ENCODE results near the gene PRTFDC1.

Gene PRTFDC1

GRCh38 chr10:24900888-24901685 lies 51.3 kb downstream of the PRTFDC1 start:
- DNase-seq, result no peak

- no peak for DNase-seq
Observed at GRCh38 chr10:24899571-24899970, 52.8 kb downstream of the PRTFDC1 start.

GRCh38 chr10:24898501-24898900 lies 53.9 kb downstream of the PRTFDC1 start:
- no peak for DNase-seq

GRCh38 chr10:24897326-24897926 lies 55.0 kb downstream of the PRTFDC1 start:
- peak; percentile 25 for DNase-seq

DNA sequence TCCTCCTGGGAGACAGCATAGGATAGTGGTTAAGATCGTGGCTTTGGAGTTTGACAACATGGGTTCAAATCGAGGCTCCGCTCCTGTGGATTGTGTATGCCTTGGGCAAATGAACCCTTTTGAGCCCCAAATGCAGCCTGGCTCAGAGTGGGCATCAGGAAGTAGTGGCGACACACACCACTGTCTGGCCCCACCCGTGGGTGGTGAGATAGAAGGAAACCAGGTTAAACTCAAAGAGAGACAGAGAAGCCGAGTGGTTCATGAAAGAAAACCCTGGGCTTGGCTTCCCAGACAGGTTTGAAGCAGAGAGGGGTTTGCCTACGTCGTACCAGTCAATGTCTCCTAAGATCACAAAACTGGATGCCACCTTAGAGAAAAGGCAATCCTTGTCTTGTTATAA lies 57.7 kb downstream of the PRTFDC1 start:
- peak; percentile 24 for DNase-seq

DNA sequence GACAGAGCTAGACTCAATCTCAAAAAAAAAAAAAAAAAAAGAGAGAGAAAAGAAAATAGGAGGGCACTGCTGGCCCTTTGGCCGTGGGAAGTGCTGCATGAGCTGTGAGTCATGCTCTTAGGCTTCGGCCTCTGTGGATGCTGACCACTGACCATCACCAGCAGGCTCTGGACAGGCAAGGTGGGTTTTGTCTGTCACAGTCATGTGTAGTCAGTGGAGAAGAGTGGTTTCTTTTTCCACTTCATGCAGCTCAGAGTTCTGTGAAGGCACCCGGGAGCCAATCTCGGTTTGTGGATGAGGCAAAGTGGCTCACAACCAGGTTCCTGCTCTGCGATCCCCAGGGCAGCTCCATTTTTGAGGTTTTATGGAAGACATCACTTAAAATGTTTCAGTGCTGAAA lies 58.1 kb downstream of the PRTFDC1 start:
- no peak for DNase-seq

DNA sequence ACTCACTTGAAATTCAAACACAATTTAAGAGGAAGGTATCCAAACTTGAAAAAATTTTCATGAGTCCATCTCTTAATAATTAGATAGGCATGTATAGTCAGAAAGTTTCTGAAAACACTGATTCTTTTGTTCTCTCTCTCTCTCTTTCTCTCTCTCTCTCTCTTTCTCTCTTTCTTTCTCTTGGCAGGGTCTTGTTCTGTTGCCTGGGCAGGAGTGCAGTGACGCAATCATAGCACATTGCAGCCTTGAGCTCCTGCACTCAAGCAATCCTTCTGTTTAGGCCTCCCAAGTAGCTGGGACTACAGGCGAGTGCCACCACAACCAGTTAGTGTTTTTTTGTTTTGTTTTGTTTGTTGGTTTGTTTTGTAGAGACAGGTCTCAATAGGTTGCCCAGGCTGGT lies 59.3 kb downstream of the PRTFDC1 start:
- no peak for DNase-seq

GRCh38 chr10:24891823-24892222 lies 60.6 kb downstream of the PRTFDC1 start:
- no peak for DNase-seq

- DNase-seq, result no peak
Observed at GRCh38 chr10:24889639-24890038, 62.8 kb downstream of the PRTFDC1 start.

- DNase-seq, result no peak
Observed at GRCh38 chr10:24887855-24888231, 64.6 kb downstream of the PRTFDC1 start.

- no peak for DNase-seq
Observed at GRCh38 chr10:24886290-24886680, 66.1 kb downstream of the PRTFDC1 start.

DNA sequence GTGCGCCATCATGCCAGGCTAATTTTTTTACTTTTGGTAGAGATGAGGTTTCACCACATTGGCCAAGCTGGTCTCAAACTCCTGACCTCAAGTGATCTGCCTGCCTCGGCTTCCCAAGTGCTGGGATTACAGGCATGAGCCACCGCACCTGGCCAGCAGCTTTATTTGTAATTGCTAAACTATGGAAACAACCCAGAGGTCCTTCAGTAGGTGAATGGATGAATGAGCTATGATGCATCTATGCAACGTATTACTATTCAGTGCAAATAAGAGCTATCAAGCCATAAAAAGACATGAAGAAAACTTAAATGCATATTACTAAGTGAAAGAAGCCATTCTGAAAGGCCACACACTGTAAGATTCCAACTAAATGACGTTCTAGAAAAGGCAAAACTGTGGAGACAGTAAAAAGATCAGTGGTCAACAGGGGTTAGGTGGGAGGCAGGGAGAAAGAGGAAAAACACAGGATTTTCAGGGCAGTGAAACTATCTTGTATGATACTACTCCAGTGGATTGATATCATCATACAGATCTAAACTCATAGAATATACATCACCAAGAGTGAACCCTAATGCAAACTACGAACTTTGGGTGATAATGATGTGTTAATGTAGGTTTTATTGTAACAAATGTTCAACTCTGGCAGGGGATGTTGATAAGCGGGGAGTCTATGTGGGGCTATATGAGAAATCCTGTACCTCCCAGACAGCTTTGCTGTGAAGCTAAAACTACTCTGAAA lies 66.7 kb downstream of the PRTFDC1 start:
- DNase-seq, result no peak

DNA sequence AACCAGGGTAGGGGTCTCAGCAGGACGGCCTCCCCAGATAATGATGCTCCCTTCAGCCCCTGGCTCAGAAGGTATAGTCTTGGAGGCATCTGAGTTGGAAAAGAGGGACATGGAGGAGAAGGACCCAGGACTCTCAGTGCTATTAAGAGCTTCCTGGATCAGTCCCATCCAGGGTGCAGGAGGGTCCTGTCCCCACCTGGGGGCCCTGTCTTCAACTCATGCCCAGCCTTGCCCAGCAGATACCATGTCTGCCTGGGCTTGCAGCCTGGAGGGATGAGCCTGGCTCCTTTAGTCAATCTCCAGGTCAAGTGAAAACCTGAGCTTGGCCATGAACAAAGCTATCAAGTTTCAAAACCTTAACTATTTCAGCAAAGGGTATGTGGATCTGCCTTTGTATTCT lies 67.6 kb downstream of the PRTFDC1 start:
- no peak for DNase-seq

DNA sequence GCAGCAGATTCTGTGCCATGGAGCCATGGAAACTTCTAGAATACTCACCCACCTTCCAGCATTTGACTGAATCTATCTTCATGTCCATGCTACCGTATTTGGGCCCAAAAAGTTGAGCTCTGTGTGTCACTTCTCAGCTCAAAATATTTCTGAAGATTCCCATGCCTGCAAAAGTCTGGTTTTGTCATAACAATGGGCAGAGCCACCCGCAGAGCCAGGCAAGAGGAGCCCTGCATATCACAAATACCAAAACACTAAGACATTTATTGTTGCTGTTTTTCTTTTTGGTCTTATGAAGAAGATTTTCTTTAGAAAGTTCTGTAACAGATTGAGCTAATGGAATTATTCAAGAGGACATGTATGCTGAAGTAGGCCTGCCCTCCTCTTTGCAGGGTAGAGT lies 68.1 kb downstream of the PRTFDC1 start:
- no peak for DNase-seq

- DNase-seq, result no peak
Observed at GRCh38 chr10:24883176-24883575, 69.2 kb downstream of the PRTFDC1 start.

DNA sequence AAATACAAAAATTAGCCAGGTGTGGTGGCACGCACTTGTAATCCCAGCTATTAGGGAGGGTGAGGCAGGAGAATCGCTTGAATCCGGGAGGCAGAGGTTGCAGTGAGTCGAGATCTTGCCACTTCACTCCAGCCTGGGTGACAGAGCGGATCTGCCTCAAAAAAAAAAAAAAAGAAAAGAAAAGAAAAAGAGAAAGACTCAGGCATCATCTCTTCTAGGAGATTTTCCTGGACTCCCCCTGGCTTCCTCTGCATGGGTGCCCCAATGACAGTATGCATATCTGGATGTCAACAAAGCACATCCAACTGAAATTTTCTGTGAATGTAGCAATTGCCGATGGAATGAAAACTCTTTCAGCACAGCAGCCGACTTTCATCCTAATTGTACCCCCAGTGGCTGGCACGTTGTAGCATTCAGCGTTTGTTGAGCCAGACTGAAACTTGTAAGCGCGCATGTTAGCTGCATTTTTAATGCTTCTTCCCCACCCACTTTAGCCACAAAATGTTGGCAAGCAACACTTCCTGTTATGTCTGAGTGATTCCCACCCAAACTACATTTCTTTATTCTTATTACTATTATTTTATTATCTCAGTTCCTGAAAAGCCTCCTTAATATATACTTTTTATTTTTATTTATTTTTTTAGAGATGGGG lies 70.2 kb downstream of the PRTFDC1 start:
- peak; percentile 61 for DNase-seq

DNA sequence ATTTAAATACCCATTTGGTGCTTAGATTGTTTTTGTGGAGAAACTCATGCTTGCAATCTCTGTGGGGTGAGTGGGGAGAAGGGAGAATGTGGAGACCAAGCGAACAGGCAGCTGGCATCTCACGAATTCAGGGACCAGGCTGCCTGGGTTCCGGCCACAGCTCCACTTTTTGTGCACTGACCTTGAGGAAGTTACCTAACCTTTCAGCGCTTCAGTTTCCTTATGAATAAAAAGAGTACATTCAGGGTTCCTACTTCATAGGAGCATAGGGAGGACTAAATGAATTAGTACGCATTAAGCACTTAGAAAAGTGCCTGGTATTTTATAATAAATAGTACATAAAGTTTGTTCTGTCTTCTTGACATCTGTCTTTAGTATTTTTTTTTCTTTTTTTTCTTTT lies 72.5 kb downstream of the PRTFDC1 start:
- no peak for DNase-seq

- no peak for DNase-seq
Observed at GRCh38 chr10:24874133-24874532, 78.3 kb downstream of the PRTFDC1 start.

GRCh38 chr10:24873281-24873683 lies 79.1 kb downstream of the PRTFDC1 start:
- no peak for DNase-seq

DNA sequence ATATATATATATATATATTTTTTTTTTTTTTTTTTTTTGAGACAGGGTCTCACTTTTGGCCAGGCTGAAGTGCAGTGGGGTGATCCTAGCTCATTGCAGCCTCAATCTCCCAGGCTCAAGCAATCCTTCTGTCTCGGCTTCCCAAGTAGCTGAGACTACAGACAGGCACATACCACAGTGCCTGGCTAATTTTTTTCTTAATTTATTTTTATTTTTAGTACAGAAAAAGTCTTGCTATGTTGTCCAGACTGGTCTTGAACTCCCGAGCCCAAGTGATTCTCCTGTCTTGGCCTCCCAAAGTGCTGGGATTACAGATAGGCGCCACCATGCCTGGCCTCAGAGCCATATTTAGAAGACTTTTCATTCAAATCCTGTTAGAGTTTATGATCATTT lies 79.6 kb downstream of the PRTFDC1 start:
- DNase-seq, result no peak

GRCh38 chr10:24872049-24872789 lies 80.2 kb downstream of the PRTFDC1 start:
- no peak for DNase-seq

DNA sequence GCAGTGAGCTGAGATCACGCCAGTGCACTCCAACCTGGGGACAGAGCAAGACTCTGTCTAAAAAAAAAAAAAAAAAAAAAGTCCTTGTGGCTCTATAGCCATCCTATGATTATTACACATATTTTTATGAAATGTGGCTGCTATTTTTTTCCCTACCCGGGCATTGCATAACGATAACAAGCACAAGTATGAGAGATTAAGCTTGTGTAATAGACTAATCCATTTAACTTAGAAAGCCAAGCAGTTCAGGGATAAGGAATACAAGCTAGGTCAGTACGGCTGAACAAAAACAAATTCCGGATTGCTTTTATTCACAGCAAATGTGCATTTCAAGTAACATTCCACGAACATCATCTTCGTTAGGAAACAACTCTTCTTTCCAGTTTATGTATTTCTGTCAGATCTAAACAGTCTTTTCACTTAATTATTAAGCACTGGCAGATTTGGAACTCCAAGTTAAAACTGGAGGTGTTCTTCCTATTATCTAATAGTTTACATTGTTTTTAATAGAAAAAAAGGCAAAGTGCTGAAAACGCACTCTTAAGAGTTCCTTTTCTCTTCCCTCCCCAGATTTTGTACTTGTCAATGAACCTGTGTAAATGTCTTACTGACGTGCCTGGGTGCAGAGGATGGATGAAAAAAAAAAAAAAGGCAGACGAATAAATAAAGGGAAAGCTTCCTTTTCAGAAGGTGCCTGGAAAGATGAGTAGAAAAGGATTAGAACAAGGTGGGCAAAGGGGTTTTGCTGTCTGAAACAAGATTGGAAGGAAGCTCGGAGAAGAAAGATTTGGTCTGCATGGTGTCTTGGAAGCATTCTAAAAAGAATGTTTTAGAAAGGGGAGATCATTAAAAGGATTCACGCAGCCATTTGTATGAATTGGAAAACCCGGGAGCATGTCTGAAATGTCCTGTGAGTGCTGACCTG lies 81.1 kb downstream of the PRTFDC1 start:
- no peak for DNase-seq

Measured in CD4-positive, alpha-beta T cell treated with Interleukin-21 for 1 hour (primary cell).